ENCODE results near the gene KIF2A. TPM values are rescaled to one million over a fixed set of nuclear protein-coding genes. Genes with fewer than 3 reads are reported as not detected.

Gene KIF2A
- total RNA-seq, 2 donors from 2014 or later, result 32.3 to 40.2 TPM

GRCh38 chr5:62362701-62363100, 56.7 kb downstream of the KIF2A start:
- intact Hi-C loops (cut with DNase I), result no loop called here
- DNase-seq (ENCODE audit: low spot score), result no peak

- intact Hi-C loops (cut with DNase I), result no loop called here
- no peak for DNase-seq (ENCODE audit: low spot score)
These were observed 63.0 kb downstream of the KIF2A start for GRCh38 chr5:62369039-62369438.

- DNase-seq (ENCODE audit: low spot score), result no peak
- intact Hi-C loops (cut with DNase I), result no loop called here
These were observed 65.4 kb downstream of the KIF2A start for GRCh38 chr5:62371409-62371808.

GRCh38 chr5:62372600-62372999, 66.6 kb downstream of the KIF2A start:
- DNase-seq (ENCODE audit: low spot score), result no peak
- intact Hi-C loops (cut with DNase I), result no loop called here

DNA sequence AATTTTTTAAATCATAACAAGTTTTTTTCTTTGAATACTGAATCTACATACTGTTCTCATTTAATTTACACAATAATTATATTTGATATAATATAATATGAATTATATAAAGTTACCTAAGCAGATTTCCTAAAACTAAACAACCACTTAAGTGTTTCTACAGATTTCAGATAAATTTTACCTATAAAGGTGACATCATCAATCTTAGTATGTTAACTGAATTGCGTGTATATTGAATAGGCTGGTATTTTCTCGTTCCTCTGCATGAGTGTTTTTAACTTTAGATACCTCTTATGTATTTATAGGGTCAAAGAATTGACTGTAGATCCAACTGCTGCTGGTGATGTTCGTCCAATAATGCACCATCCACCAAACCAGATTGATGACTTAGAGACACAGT, 67.4 kb downstream of the KIF2A start:
- intact Hi-C loops (cut with DNase I), result no loop called here

GRCh38 chr5:62374090-62374489, 68.1 kb downstream of the KIF2A start:
- intact Hi-C loops (cut with DNase I), result no loop called here
- DNase-seq (ENCODE audit: low spot score), result no peak

More for the DNA sequence above, 67.4 kb downstream of the KIF2A start:
- DNase-seq (ENCODE audit: low spot score), result no peak

- no peak for DNase-seq (ENCODE audit: low spot score)
- intact Hi-C loops (cut with DNase I), result no loop called here
These were observed 69.6 kb downstream of the KIF2A start for GRCh38 chr5:62375627-62376026.

DNA sequence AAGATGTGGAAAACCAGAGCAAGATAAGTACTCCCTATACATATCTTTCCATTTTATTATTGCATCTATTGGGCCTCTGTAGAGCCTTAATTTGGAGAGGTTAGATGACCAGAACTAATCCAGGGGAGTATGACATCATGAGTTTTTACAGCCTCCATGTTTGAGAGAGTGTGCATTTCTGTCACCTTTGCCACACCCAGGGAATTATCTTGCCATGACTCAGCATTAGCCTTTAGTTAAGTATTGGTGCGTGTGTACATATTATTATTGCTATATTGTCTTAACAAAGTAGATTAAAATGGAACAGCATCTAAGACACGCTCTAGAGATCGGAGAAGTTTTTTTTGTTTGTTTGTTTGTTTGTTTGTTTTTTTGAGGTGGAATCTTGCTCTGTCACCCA, 70.1 kb downstream of the KIF2A start:
- intact Hi-C loops (cut with DNase I), result no loop called here
- DNase-seq (ENCODE audit: low spot score), result no peak

GRCh38 chr5:62385131-62385530, 79.1 kb downstream of the KIF2A start:
- no peak for DNase-seq (ENCODE audit: low spot score)
- intact Hi-C loops (cut with DNase I), result no loop called here

DNA sequence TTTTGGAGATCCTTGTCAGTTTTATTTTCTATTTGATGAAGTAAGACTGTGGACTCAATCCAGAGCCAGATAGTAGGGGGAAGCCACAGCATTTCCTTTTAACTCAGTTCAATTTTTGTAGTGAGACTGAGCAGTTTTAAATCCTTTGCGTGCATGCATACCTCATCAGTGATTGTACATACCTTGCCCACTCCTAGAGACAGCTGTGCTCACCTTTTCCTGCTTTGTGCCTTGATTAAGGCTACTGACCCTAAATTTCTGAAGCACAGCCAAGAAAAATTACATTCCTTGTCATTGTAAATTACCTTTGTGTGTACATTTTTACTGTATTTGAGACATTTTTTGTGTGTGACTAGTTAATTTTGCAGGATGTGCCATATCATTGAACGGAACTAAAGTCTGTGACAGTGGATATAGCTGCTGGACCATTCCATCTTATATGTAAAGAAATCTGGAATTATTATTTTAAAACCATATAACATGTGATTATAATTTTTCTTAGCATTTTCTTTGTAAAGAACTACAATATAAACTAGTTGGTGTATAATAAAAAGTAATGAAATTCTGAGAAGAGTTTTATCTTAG, 79.9 kb downstream of the KIF2A start:
- DNase-seq (ENCODE audit: low spot score), result no peak
- intact Hi-C loops (cut with DNase I), result no loop called here

DNA sequence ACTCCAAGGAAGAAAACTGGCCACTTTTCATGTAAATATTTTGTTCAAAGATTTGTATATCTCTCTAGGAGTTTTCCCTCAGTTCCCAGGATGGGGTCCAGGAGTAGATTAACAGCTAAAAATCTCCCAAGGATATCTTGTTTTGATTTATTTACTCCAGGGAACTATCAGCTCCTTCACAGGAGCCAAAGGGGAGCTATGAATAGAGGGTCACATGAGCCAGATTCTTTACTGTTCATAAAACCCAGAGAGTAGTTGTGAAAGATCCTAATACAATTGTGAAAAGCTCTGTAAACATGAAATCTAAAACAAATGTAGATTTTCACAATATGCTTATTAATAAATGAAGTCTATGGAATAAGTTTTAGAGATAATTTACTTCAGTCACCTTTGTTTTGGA, 80.8 kb downstream of the KIF2A start:
- DNase-seq (ENCODE audit: low spot score), result no peak
- intact Hi-C loops (cut with DNase I), result no loop called here

GRCh38 chr5:62395210-62395950, 89.4 kb downstream of the KIF2A start:
- DNase-seq (ENCODE audit: low spot score), result no peak
- intact Hi-C loops (cut with DNase I), result no loop called here

DNA sequence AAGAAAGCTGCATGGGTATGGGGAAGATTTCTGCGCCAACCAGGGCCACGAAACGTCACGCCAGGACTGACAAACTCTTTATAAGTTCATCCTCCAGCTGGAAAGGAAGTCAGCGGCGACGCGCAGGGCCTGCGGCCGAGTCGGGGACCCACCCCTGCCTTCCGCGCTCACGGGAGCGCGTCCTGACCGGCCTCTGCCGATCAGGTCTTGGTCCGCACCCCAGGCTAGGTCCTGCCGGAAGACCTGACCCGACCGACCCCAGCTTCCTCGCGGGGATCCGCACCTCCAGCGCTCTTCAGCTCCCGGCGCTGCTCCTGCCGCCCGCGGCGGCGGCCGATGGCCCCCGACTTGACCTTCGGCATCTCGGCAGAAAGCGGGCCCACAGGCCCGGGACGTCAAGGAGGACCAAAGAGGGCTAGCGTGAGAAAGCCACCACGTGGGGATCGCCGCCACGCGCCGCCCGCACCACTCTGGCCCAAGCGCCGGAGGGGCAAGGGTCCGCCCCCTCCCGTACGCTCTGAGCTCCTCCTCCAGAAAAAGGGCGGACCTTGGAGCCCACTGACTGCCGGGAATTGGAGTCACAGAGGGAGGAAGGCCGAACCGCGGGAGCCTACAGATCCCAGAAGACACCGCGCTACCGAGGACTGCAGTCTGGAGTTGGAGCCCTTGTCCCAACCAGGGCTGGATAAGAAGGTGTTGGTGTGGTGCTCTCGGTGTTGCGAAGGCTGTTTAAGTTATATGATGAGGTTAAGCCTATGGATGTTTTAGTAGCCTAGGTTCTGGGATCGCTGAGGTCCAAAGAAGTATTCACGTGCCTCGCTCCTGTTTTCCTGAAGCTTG, 97.6 kb downstream of the KIF2A start, which contains the start of gene DIMT1:
Gene DIMT1 (minus strand): TSS at position 495 of the 840 bp plus-strand sequence. CDS start 133 bp downstream, at position 362.
- intact Hi-C loops (cut with DNase I), result no loop called here
- DNase-seq (ENCODE audit: low spot score), result peak; percentile 98

DNA sequence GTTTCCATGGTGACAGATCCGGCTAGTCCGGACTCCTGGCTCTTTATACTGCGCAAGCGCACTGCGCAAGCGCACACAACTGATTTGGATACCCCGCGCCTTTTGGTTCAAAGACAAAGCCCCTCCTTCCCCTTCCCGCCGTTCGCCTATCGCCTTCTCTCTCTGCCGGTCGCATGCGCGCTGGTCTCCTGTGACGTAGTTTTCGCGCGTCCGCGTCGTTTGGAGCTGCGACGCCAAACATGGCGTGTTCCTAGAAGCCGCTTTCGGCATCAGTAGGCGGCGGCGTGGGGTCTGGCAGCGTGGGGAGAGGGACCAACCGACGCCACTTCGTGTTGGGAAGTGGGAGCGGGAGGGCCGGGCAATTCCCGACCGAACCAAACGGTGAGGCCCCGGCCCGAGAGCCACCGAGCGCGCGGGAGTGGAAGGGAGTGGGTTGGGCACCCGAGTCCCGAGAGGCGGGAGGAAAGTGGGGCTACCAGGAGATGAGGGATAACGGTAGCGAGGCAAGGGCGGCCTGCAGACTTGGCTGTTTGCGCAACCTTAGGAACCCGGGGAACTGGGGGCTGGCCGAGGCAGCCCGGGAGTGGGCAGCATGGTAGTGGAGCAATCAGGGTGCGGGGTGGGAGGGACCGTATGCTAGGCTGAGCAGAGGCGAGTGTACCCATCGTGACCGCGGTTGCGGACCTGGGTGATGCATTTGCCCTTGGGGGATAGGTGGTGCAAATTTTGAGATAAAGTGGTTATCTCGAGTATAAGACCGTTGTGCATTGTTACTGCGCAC, 106.7 kb downstream of the KIF2A start, which contains the start of gene IPO11:
Gene IPO11 (plus strand): TSS at position 215 of the 781 bp plus-strand sequence. CDS start 24,517 bp downstream, outside the sequence.
- peak; percentile 99 for DNase-seq (ENCODE audit: low spot score)
- intact Hi-C loops (cut with DNase I), result no loop called here

DNA sequence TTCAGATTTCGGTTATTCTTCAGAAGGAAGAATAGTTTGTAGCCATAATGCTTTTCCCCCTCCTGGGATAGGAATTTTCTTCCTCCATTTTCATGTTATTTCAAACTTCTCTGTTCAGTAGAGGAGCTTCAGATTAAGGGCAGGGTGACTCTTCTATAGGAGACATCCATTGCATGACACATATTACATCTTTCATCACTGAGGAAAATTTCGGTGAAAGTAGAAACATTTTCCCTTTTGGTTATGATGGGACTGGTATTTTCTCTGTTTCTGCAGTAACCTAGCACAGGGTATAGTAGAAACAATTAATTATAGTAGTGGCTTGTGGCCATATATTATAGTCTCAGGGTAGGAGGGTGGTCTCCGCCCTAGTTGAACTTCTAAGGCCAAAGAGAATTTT, 107.7 kb downstream of the KIF2A start:
- intact Hi-C loops (cut with DNase I), result no loop called here
- no peak for DNase-seq (ENCODE audit: low spot score)

GRCh38 chr5:62418462-62419076, 112.6 kb downstream of the KIF2A start:
- DNase-seq (ENCODE audit: low spot score), result no peak

DNA sequence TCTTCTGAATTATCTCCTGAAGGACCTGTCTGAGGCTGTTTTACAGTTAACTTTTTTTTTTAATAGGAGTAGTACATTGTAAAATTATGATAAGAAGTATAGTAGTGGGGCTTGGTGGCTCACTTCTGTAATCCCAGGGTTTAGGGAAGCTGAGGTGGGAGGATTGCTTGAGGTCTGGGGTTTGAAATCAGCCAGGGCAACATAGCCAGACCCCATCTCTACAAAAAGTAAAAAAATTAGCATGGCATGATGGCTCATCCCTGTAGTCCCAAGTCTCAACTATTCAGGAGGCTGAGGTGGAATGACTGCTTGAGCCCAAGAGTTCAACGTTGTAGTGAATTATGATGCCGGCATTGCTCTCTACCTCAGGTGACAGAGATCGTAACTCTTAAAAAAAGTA, 113.6 kb downstream of the KIF2A start:
- DNase-seq (ENCODE audit: low spot score), result no peak
- intact Hi-C loops (cut with DNase I), result no loop called here

More at GRCh38 chr5:62418462-62419076, 112.6 kb downstream of the KIF2A start:
- intact Hi-C loops (cut with DNase I), result no loop called here

GRCh38 chr5:62421414-62421813, 115.4 kb downstream of the KIF2A start:
- no peak for DNase-seq (ENCODE audit: low spot score)
- intact Hi-C loops (cut with DNase I), result no loop called here

DNA sequence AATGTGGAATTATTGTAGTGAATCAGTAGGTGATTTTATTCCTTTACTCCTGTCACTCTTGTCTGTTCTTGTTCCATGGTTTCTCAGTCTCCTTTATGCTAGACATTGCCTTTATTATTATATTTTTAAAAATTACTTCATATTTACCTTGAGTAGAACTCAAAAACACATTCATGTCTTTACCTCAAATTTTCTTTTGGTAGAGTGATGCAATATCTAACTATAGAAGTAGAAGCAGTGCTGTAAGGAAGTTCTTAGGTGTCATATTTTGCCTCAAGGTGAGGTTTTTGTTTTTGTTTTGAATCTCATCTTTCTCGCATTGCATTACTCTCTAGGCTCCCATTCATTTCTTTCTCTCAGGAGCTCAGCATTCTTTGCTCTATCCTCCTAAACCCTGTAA, 118.8 kb downstream of the KIF2A start:
- DNase-seq (ENCODE audit: low spot score), result no peak
- intact Hi-C loops (cut with DNase I), result no loop called here

All from posterior vena cava (tissue), 2 donors.